H1 (cell line): ENCODE measurements around the gene NCAM1. TPM values are rescaled to one million over a fixed set of nuclear protein-coding genes. Genes with fewer than 3 reads are reported as not detected.

Source experiments
- CTCF ChIA-PET: fragments of 300-600 bp; sonication (Branson Sonifier 250); formaldehyde crosslinking; loops from one replicate; lab custom pipeline; 2021; ENCODE audit not compliant: partially characterized antibody; lab: Charles Lee
- POLR2A ChIA-PET: fragments of 300-600 bp; sonication (Branson Sonifier 250); formaldehyde crosslinking; loops from one replicate; lab custom pipeline; 2021; ENCODE audit warnings: inconsistent platforms; ENCODE audit not compliant: partially characterized antibody; lab: Charles Lee
- DNase-seq, 2 experiments: peaks; one replicate each; pipeline versions ENCODE4 v3.0.0 to v3.0.0-alpha.2; 2010 to 2022; ENCODE audit warnings: low spot score in 2 of 2, low read depth in 1 of 2, mixed read lengths in 1 of 2
- FAIRE-seq: peaks from 2 replicates; lab custom pipeline; 2011; peaks lifted over from hg19 to GRCh38; lab: Jason Lieb, UNC
- H2AFZ ChIP-seq: 2 replicates; pipeline ENCODE4 v1.8.1; 2012; ENCODE audit warnings: low read length, inconsistent platforms
- H2AK5ac ChIP-seq: 2 replicates; pipeline ENCODE4 v1.6.1; 2013; ENCODE audit warnings: low read depth, low read length
- H2BK120ac ChIP-seq: replicated peaks from 2 replicates; pipeline ENCODE3; 2013; ENCODE audit warnings: low read depth, low read length, inconsistent platforms
- H2BK12ac ChIP-seq: 2 replicates; pipeline ENCODE4 v1.6.1; 2013; ENCODE audit warnings: low read depth, low read length
- H2BK15ac ChIP-seq: 2 replicates; pipeline ENCODE4 v1.6.1; 2013; ENCODE audit warnings: low read length
- H2BK20ac ChIP-seq: 2 replicates; pipeline ENCODE4 v1.6.1; 2013; ENCODE audit warnings: low read length
- H2BK5ac ChIP-seq: 2 replicates; pipeline ENCODE4 v1.6.1; 2013; ENCODE audit warnings: low read depth, low read length
- H3K14ac ChIP-seq: 2 replicates; pipeline ENCODE4 v1.6.1; 2013; ENCODE audit warnings: inconsistent platforms; ENCODE audit not compliant: insufficient read length
- H3K18ac ChIP-seq: 2 replicates; pipeline ENCODE4 v1.6.1; 2013; ENCODE audit warnings: low read length; ENCODE audit errors: extremely low read depth
- H3K23ac ChIP-seq: 2 replicates; pipeline ENCODE4 v1.6.1; 2013; ENCODE audit warnings: inconsistent platforms; ENCODE audit not compliant: insufficient read length
- H3K23me2 ChIP-seq: 2 replicates; pipeline ENCODE4 v1.6.1; 2013; ENCODE audit warnings: low read depth, low read length
- H3K27ac ChIP-seq: 2 replicates; pipeline ENCODE4 v1.6.1; 2011; ENCODE audit warnings: low read depth, low read length, inconsistent platforms
- H3K27me3 ChIP-seq, 4 experiments: replicated peaks in 1 of 4; 1 replicate in 1 of 4; 2 replicates in 3 of 4; pipeline versions ENCODE4 v1.6.1 to v1.8.1; 2011 to 2013; ENCODE audit warnings: low read length in 3 of 4, mild to moderate bottlenecking in 3 of 4, inconsistent platforms in 2 of 4, mixed read lengths in 2 of 4, moderate library complexity in 1 of 4; ENCODE audit not compliant: control insufficient read depth in 3 of 4, insufficient read depth in 3 of 4; ENCODE audit errors: extremely low read depth in 1 of 4
- H3K36me3 ChIP-seq, 4 experiments: 2 replicates each; pipeline versions ENCODE4 v1.6.1 to v1.8.1; 2011 to 2013; ENCODE audit warnings: mild to moderate bottlenecking in 4 of 4, low read length in 3 of 4, moderate library complexity in 2 of 4, control low read depth in 1 of 4, inconsistent platforms in 1 of 4; ENCODE audit not compliant: insufficient read depth in 4 of 4, control insufficient read depth in 2 of 4
- H3K4ac ChIP-seq: replicated peaks from 2 replicates; pipeline ENCODE3; 2013; ENCODE audit warnings: low read length, low read depth, mixed read lengths, inconsistent platforms; ENCODE audit not compliant: insufficient read length
- H3K4me1 ChIP-seq, 4 experiments: replicated peaks in 1 of 4; 1 replicate in 1 of 4; 2 replicates in 3 of 4; pipeline versions ENCODE4 v1.6.1 to v1.8.1; 2011 to 2013; ENCODE audit warnings: low read length in 3 of 4, inconsistent platforms in 2 of 4, mixed read lengths in 1 of 4; ENCODE audit not compliant: insufficient read depth in 4 of 4, control insufficient read depth in 3 of 4
- H3K4me2 ChIP-seq, 2 experiments: 2 replicates each; pipeline versions ENCODE4 v1.6.1 to v1.8.1; 2011 to 2013; ENCODE audit warnings: low read depth in 2 of 2, low read length in 2 of 2, control low read depth in 1 of 2, inconsistent platforms in 1 of 2, mild to moderate bottlenecking in 1 of 2; ENCODE audit not compliant: insufficient read depth in 1 of 2
- H3K4me3 ChIP-seq, 4 experiments: fragments of 200-600, 300-600 bp in 1 of 4; sonication (generic), shearing (Covaris generic), sonication (Bioruptor Twin) in 1 of 4; 2 replicates each; pipeline versions ENCODE4 v1.5.1 to v1.8.1; 2011 to 2016; ENCODE audit warnings: low read length in 4 of 4, low read depth in 3 of 4, control low read depth in 2 of 4, inconsistent platforms in 2 of 4, mild to moderate bottlenecking in 2 of 4, mixed read lengths in 1 of 4, moderate library complexity in 1 of 4; ENCODE audit not compliant: insufficient read depth in 2 of 4; ENCODE audit errors: extremely low read depth in 1 of 4
- H3K56ac ChIP-seq: replicated peaks from 2 replicates; pipeline ENCODE3; 2013; ENCODE audit warnings: low read depth, mild to moderate bottlenecking, mixed read lengths, low read length, inconsistent platforms; ENCODE audit not compliant: insufficient read length
- H3K79me1 ChIP-seq: 2 replicates; pipeline ENCODE4 v1.6.1; 2013; ENCODE audit warnings: low read depth, low read length, control low read depth
- H3K79me2 ChIP-seq, 2 experiments: 2 replicates each; pipeline versions ENCODE4 v1.6.1 to v1.8.1; 2012 to 2013; ENCODE audit warnings: low read length in 2 of 2, mild to moderate bottlenecking in 2 of 2, inconsistent platforms in 1 of 2; ENCODE audit not compliant: insufficient read depth in 2 of 2, control insufficient read depth in 1 of 2
- H3K9ac ChIP-seq, 4 experiments: replicated peaks in 1 of 4; 1 replicate in 1 of 4; 2 replicates in 3 of 4; pipeline versions ENCODE4 v1.6.1 to v1.8.1; 2011 to 2013; ENCODE audit warnings: low read depth in 3 of 4, low read length in 3 of 4, control low read depth in 2 of 4, mild to moderate bottlenecking in 2 of 4, moderate library complexity in 2 of 4, inconsistent platforms in 1 of 4; ENCODE audit errors: extremely low read depth in 1 of 4
- H3K9me3 ChIP-seq, 2 experiments: 2 replicates each; pipeline versions ENCODE4 v1.6.1 to v1.8.1; 2012 to 2013; ENCODE audit warnings: mild to moderate bottlenecking in 2 of 2, moderate library complexity in 2 of 2, control low read depth in 1 of 2, inconsistent platforms in 1 of 2, low read depth in 1 of 2, low read length in 1 of 2, mixed read lengths in 1 of 2; ENCODE audit not compliant: insufficient read depth in 2 of 2
- H4K20me1 ChIP-seq, 2 experiments: replicated peaks in 1 of 2; 2 replicates each; pipeline versions ENCODE3 to v1.8.1; 2011 to 2013; ENCODE audit warnings: inconsistent platforms in 2 of 2, low read length in 2 of 2, mild to moderate bottlenecking in 1 of 2; ENCODE audit not compliant: insufficient read depth in 2 of 2, control insufficient read depth in 1 of 2
- H4K5ac ChIP-seq: 2 replicates; pipeline ENCODE4 v1.6.1; 2013; ENCODE audit warnings: low read length, low read depth, mixed read lengths, inconsistent platforms; ENCODE audit not compliant: insufficient read length
- H4K8ac ChIP-seq: 2 replicates; pipeline ENCODE4 v1.8.0; 2013; ENCODE audit warnings: mild to moderate bottlenecking, moderate library complexity, low read length, inconsistent platforms; ENCODE audit not compliant: insufficient read depth; ENCODE audit errors: extremely low read depth
- H4K91ac ChIP-seq: replicated peaks from 2 replicates; pipeline ENCODE3; 2013; ENCODE audit warnings: low read length, mixed read lengths, inconsistent platforms; ENCODE audit not compliant: insufficient read length
- NANOG ChIP-seq: IDR thresholded peaks from 2 replicates; pipeline ENCODE4 v1.6.1; 2011; ENCODE audit warnings: low read length, low read depth, mild to moderate bottlenecking, inconsistent platforms; ENCODE audit not compliant: insufficient read depth, poor library complexity, severe bottlenecking
- WGBS, 2 experiments: shearing (Covaris generic) in 1 of 2; methylation state at CpG; one replicate each; pipeline versions ENCODE4 v1.1.6 to v1.1.7; 2013 to 2015; ENCODE audit warnings: low lambda C conversion rate in 2 of 2, mixed read lengths in 2 of 2, inconsistent platforms in 1 of 2, low coverage in 1 of 2, missing lambda C conversion rate in 1 of 2; ENCODE audit not compliant: insufficient replicate concordance in 2 of 2, insufficient coverage in 1 of 2, insufficient read length in 1 of 2; ENCODE audit errors: extremely low coverage in 1 of 2, missing lambda C conversion rate in 1 of 2; 5-methylcytosine and 5-hydroxymethylcytosine counted together
- polyA plus RNA-seq, 7 experiments: library from polyadenylated mRNA; depleted of rRNA in 3 of 7; stranded (reverse) in 5 of 7; unstranded in 2 of 7; fragments of >200 nt in 5 of 7; fragments of 200-250 nt in 2 of 7; gene quantifications; 1 replicate in 5 of 7; 2 replicates in 1 of 7; 4 replicates in 1 of 7; pipeline versions ENCODE4 v1.2.1 to v1.2.3, GENCODE V29; 2011 to 2013; ENCODE audit warnings: missing spikeins in 2 of 7, mixed read lengths in 2 of 7
- total RNA-seq: library from RNA; stranded (reverse); fragmentation: NEBNext Ultra II Directional; extraction: Animal tissue kit (Norgen Biotek cat#: 25700); gene quantifications from 2 replicates; pipeline ENCODE4 v1.2.1, GENCODE V29; 2021

NCAM1 gene
- total and polyA plus RNA-seq, 2 of the 8 experiments (the other 6 are each of a cell fraction or from before 2014, with no cell fraction given): 3.1 to 4.3 TPM

GRCh38 chr11:113288286-113288863 lies 327.2 kb downstream of the NCAM1 start:
- FAIRE-seq: no peak
- no peak overlapping the region for H2BK12ac ChIP-seq
- peaks cover 0 to 3% (median 0%) of the 10 kb centered on the region in 4 experiments; a peak in 1 of 7 replicates for H3K4me1 ChIP-seq
- H4K8ac ChIP-seq: 0 out of 2 replicates have a peak overlapping the region, but pooled peaks have one; percentile 28
- H3K9me3 ChIP-seq: no peaks in the 10 kb centered on the region
- CTCF ChIA-PET: interaction anchor here (1.0 to 4.0 kb wide), 14 partner anchors 9 to 987 kb away, joined by 3 to 31 read pairs (median 6); no protein-coding TSS in a partner anchor
- H2BK15ac ChIP-seq: no peak overlapping the region
- no peak overlapping the region for H3K18ac ChIP-seq
- 92% methylated on average over 6 of the region's 6 CpGs; no CpG with 5 or more reads in 1 of the 2 experiments for WGBS, 2 experiments
- no peak overlapping the region for H3K4me3 ChIP-seq
- no peak overlapping the region for H2AFZ ChIP-seq
- no peaks in the 10 kb centered on the region for H3K23me2 ChIP-seq
- no peak overlapping the region for H4K5ac ChIP-seq
- H2BK5ac ChIP-seq: no peak overlapping the region
- no peak overlapping the region for H2AK5ac ChIP-seq
- no peak overlapping the region for H2BK120ac ChIP-seq
- H4K20me1 ChIP-seq: no peaks in the 10 kb centered on the region
- H3K27me3 ChIP-seq: no peaks in the 10 kb centered on the region; a peak in 1 of 7 replicates
- no peak overlapping the region for H2BK20ac ChIP-seq
- peak in 1 of 2 experiments; percentile 32 for DNase-seq
- POLR2A ChIA-PET: no interaction called here
- H4K91ac ChIP-seq: no peak overlapping the region
- no peaks in the 10 kb centered on the region for H3K79me2 ChIP-seq
- no peak overlapping the region for H3K9ac ChIP-seq
- no peak overlapping the region for H3K4me2 ChIP-seq
- no peak overlapping the region for H3K27ac ChIP-seq
- no peak overlapping the region for H3K14ac ChIP-seq
- TF ChIP-seq NANOG: no peak
- TF ChIP-seq, all 59 proteins: peak for 0
- H3K79me1 ChIP-seq: no peaks in the 10 kb centered on the region
- no peak overlapping the region for H3K56ac ChIP-seq
- no peaks in the 10 kb centered on the region for H3K36me3 ChIP-seq
- no peak overlapping the region for H3K4ac ChIP-seq
- no peak overlapping the region for H3K23ac ChIP-seq
